Activated naive CD4-positive, alpha-beta T cell (primary cell): ENCODE measurements around the gene TMEM164.

Source experiments
- DNase-seq, 4 experiments: peaks; one replicate each; lab custom pipeline; 2025; lab: John Stamatoyannopoulos, UW

The TMEM164 gene

GRCh38 chrX:110037178-110037577, 34.3 kb downstream of the TMEM164 start:
- no peak for DNase-seq

DNA sequence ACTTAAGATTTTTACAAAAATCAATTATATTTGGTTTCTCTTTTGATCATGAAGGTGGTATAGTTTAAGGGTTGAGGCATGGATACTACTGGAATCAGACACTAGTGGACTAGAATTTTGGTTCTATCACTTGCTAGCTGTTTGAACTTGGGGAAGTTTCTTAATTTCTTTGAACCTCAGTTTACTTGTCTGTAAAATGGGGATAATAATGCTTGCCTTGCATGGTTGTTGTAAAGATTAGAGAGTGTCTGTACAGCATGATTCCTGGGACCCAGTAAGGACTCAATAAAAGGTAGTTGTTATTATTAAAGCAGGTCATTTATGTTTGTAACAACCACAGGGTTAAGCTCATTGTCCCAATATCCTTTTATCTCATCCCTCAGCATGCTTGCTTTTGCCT, 36.0 kb downstream of the TMEM164 start:
- no peak for DNase-seq

DNA sequence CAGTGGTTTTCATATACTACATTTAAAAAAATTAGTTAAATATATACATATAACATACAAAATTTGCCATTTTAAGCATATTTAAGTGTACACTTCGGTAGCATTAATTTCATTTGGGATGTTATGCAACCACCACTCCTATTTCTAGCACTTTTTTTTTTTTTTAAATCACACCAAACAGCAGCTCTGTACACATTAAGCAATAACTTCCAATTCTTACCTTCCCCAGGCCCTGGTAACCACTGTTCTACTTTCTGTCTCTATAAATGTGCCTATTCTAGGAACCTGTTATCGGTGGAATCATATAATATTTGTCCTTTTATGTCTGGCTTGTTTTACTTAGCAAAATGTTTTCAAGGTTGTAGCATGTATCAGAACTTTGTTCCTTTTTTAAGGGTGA, 39.1 kb downstream of the TMEM164 start:
- no peak for DNase-seq

- no peak for DNase-seq
Measured at GRCh38 chrX:110042496-110042895, 39.6 kb downstream of the TMEM164 start.

- no peak for DNase-seq
Measured at GRCh38 chrX:110043506-110043905, 40.6 kb downstream of the TMEM164 start.

DNA sequence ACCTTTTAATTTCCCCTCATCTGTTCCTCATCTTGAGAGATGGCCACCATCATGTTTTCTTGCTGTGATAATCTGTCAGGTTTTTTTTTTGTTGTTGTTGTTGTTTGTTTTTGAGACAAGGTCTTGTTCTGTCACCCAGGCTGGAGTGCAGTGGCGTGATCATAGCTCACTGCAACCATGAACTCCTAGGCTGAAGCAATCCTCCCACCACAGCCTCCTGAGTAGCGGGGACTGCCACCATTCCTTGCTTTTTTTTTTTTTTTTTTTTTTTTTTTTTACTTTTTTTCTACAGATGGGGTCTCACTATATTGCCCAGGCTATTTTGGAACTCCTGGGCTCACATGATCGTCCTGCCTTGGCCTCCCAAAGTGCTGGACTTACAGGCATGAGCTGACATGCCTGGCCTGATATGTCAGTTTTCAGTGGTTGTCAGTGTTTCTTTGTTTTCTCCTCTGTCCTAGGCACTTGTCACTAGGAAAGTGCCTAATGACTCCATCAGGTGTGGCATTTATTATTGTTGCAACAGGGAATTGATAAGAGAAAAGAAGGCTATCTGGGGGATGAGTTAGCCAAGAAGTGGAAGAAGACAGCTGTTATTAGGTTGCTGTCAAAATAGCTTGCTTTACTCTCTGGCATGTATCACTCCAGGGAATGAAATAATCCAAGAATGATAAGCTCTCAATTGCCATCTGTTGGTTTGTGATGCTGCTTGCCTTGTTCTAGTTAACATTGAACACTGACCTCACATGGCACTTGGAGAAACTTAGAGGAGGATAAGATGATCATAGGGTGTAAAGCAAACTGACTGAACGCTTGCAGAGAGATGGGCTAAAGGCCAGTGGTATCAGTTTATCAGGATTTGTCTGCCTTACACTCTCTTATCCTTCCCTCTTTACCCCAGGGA, 41.7 kb downstream of the TMEM164 start:
- no peak for DNase-seq

GRCh38 chrX:110045421-110045820, 42.5 kb downstream of the TMEM164 start:
- DNase-seq = no peak

GRCh38 chrX:110046001-110046400, 43.1 kb downstream of the TMEM164 start:
- DNase-seq = no peak

GRCh38 chrX:110046971-110047370, 44.1 kb downstream of the TMEM164 start:
- DNase-seq = no peak

DNA sequence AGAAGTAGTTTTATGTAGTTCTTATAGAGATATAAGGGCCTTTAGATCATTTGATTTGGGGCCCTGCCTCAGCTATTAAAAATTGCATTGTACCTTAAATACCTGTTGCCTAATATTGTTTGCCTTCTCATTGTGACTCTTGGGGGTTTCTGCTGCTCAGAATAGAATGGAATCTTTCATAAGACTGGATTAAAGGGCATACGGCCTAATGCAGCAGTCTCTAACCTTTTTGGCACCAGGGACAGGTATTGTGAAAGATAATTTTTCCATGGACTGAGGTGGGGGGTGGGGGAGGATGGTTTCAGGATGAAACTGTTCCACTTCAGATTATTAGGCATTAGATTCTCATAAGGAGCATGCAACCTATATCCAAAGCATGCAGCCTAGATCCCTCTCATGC, 46.2 kb downstream of the TMEM164 start:
- DNase-seq = no peak

DNA sequence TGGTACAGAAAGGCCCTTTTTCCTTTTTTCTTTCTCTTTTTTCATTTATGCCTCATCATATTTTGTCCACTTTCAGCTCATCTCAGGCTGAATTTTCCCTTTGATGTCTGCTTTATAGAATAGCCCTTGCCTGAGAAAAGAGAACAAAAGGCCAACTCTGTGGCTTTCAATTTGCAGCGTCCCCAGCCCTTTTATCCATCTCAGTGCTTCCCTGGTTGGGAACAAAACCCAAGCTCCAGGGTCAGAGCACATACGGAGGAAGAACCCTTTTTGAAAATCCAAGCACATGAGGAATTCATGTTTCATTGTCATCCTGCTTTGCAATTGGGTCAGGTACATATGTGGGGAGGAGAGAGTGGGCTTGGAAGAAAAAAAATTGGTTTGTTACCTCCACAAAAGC, 47.5 kb downstream of the TMEM164 start:
- no peak for DNase-seq

DNA sequence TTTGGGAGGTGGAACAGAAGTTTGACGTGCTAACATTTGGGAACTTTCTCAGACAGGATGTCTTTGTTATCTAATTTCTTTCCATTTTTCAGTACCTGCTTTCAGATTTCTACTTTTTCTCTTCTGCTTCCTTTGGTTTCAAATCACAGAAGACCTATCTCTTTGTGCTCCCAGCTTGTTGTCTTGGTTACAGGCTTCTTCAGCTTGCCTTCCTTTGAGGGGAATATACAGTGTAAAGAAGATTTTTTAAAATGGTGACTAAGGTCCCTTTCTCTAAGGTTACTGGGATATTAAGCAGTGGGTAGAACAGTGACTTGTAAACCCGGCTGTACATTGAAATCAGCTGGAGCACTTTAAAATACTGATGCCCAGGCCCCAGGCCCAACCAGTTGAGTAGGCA, 48.0 kb downstream of the TMEM164 start:
- DNase-seq = no peak

DNA sequence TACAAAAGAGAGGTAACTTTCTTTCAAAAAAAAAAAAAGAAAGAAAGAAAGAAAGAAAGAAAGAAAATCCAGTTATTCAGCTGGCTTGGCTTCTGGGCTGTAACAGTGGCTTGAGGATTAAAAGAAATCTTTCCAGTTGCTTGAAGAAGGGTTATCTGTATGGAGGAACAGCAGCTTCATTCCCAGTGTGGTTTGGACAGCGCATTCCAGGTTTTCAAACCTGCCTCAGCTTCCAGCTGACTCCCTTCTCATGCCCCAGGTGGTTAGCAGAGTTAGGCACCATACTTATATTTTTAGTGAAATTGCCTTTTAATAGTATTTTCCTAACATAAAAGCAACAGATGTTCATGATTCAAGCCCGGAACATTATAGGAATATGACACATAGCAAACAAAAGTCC, 48.6 kb downstream of the TMEM164 start:
- DNase-seq = no peak

DNA sequence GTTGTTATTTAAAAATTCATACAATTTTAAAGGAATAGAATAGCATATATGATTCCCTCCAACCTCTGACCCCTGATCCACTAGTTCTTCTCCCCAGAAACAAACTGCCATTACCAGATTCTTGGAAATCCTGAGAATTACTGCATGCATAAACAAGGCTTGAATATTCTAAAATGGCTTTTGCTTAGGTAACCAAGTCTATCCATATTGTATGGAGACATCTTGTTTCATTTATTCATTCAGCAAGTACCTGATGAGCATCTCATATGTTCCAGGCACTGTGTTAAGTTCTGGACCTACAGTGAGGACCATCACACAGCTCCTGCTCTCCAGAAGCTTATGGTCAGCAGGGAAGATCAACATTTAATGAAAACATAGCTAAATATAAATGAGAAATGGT, 49.4 kb downstream of the TMEM164 start:
- DNase-seq = no peak

DNA sequence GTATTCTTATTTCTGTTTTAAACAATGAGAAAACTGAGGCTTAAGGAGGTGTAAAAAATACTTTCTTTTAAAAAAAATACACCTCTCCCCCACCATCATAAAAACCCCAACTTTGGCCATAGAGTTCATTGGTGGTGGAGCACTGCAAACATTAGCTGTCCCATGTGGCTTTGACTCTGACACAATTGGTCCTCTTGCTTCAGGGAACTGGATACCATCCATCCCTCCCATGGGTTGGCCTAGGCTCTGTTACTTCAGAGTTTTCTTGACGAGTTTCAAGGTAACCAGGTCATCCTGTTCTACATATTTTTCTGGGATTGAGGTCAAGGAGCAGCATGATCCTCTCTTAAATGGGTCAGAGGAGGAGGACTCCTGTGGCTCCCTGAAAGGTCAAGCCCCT, 50.5 kb downstream of the TMEM164 start:
- no peak for DNase-seq

DNA sequence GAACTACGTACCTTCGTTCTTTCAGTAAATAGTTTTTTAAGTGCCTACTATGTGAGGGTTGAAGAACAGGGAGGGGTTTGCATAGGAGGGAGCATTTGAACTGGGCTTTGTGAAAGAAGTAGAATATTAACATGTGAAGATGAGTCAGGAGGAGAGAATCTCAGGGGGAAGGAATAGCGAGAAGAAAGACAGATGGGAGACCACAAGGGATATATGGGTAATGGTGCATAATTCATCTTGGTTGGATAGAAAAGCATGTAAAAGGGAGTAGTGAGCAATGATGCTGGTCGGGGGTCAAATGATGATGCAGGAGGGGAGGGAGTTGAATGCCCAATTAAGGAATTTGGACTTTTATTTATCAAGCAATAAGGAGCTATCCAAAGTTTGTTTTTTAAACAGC, 52.7 kb downstream of the TMEM164 start:
- no peak for DNase-seq

- no peak for DNase-seq
Measured at GRCh38 chrX:110056419-110056818, 53.5 kb downstream of the TMEM164 start.

GRCh38 chrX:110059410-110059809, 56.5 kb downstream of the TMEM164 start:
- DNase-seq = no peak

GRCh38 chrX:110060317-110060716, 57.4 kb downstream of the TMEM164 start:
- no peak for DNase-seq

DNA sequence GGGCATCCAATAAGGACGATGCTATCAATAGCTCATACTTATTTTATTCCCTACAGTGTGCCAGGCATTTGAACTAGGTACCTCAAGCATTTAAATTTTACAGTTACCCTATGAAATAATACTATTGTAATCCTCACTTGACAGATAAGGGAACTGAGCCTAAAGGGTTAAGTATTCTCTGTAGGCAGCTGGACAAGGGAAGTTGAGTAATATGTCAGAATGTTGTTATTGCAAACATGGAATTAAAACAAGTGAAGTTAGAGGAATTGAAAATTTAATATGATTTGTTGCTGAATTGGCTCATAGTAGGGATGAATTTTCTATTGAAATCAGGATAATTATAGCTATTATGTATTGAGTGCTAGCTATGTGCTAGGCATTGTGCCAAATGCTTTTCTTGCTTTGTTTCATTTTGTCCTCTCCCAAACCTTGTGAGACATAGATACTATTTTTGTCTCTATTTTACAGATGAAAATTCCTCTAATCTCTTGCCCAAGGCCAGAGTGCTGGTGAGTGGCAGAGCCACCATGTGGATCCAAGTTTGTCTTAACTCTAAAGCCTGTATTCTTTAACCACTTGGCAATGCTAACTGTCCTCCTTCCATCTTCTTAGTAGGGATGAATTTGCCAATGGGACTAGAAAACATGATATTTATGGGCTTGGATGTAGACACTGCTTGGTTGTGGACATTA, 58.1 kb downstream of the TMEM164 start:
- no peak for DNase-seq

DNA sequence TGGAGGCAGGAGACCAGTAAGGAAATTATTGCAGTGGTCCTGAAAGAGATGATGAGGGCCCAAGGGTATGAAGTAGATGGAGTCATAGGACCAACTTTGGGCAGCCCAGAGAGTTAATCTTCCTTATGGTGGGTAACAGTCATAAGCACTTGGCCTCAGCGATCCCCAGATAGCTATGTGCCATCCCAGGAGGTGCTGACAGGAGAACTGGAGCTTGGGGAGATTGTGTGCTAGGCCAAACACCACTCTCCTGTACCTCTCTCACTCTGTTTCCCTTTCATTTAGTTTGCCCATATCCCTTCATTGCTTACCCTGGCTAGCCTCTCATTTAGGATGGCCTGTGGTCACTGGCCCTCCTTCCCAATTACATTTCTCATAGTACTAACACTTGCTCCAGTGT, 60.0 kb downstream of the TMEM164 start:
- DNase-seq = no peak

- DNase-seq = no peak
Measured at GRCh38 chrX:110066488-110067225, 63.7 kb downstream of the TMEM164 start.

DNA sequence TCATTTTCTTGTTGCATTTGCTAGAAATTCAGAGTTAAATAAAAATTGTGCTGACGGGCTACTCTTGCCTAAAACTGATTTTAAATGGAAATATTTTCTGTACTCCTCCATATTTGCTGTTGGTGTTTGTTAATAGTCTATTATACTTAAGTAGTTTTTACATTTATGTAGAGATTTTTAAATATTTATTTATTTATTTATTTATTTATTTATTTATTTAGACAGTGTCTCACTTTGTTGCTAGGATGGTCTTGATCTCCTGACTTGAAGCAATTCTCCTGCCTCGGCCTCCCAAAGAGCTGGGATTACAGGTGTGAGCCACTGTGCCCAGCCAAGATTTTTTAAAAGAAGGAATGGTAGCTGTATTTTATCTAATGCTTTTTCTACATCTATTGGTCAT, 68.1 kb downstream of the TMEM164 start:
- DNase-seq = no peak
